HEK293T (cell line): ENCODE measurements around the gene UCHL3.

Experiments
- ARNT ChIP-seq: fragments of 450-650 bp; IDR thresholded peaks from 2 replicates; pipeline ENCODE4 v1.6.1; 2017; ENCODE audit warnings: mild to moderate bottlenecking
- BHLHE40 ChIP-seq: fragments of 450-650 bp; IDR thresholded peaks from 2 replicates; pipeline ENCODE4 v1.6.1; 2016; ENCODE audit warnings: mild to moderate bottlenecking, moderate library complexity, borderline replicate concordance
- CTBP1 ChIP-seq: fragments of 450-650 bp; IDR thresholded peaks from 2 replicates; pipeline ENCODE4 v1.6.1; 2016; ENCODE audit warnings: borderline replicate concordance
- ELF4 ChIP-seq: fragments of 450-650 bp; IDR thresholded peaks from 2 replicates; pipeline ENCODE4 v1.6.1; 2017; ENCODE audit warnings: antibody characterized with exemption
- FOXA1 ChIP-seq: fragments of 450-650 bp; IDR thresholded peaks from 2 replicates; pipeline ENCODE4 v1.6.1; 2016; ENCODE audit warnings: mild to moderate bottlenecking
- FOXK2 ChIP-seq: fragments of 450-650 bp; IDR thresholded peaks from 2 replicates; pipeline ENCODE4 v1.6.1; 2016; ENCODE audit warnings: mild to moderate bottlenecking
- FOXM1 ChIP-seq: fragments of 450-650 bp; IDR thresholded peaks from 2 replicates; pipeline ENCODE4 v1.6.1; 2017; ENCODE audit warnings: mild to moderate bottlenecking, borderline replicate concordance
- HDGF ChIP-seq: fragments of 450-650 bp; IDR thresholded peaks from 2 replicates; pipeline ENCODE4 v1.6.1; 2017; ENCODE audit warnings: antibody characterized with exemption, borderline replicate concordance
- L3MBTL2 ChIP-seq: fragments of 450-650 bp; conservative IDR thresholded peaks from 2 replicates; pipeline ENCODE4 v1.6.1; 2016; ENCODE audit warnings: mild to moderate bottlenecking
- PKNOX1 ChIP-seq: fragments of 450-650 bp; IDR thresholded peaks from 2 replicates; pipeline ENCODE4 v1.6.1; 2016
- SP1 ChIP-seq: fragments of 450-650 bp; IDR thresholded peaks from 2 replicates; pipeline ENCODE4 v1.6.1; 2017
- ZNF384 ChIP-seq: fragments of 450-650 bp; IDR thresholded peaks from 2 replicates; pipeline ENCODE4 v1.6.1; 2016

DNA sequence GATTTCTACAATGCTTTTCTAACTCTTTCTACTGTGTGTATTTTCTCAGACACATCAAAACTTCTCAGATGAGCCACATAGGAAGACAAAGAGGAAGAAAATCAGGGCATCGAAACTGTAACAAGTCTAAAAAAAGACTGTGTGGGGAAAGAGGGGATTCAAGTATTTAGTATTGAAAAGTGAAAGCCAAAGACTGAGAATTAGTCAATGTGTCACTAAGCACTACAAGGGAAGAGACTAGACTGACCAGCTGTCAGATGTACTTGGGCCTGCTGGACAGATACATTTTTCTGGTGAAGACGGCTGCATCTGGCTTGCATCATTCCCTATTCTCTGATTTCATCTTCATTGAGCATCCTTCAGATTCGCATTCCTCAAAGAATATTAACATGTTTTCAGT, 37.3 kb upstream of the UCHL3 start:
- TF ChIP-seq FOXM1 (no peak), ARNT (no peak), SP1 (no peak), FOXA1 (no peak), FOXK2 (no peak), ZNF384 (no peak), ELF4 (no peak), L3MBTL2 (no peak), HDGF (no peak), PKNOX1 (no peak), CTBP1 (no peak), BHLHE40 (no peak)
